Ectodermal cell (in vitro differentiated cells): ENCODE measurements around the gene PLAC1. TPM values are rescaled to one million over a fixed set of nuclear protein-coding genes. Genes with fewer than 3 reads are reported as not detected.

Experiments
- H3K27ac ChIP-seq: 2 replicates; pipeline ENCODE4 v1.7.0; 2013; ENCODE audit warnings: mild to moderate bottlenecking, low read depth, low read length; ENCODE audit not compliant: insufficient read depth, poor library complexity, severe bottlenecking
- H3K27me3 ChIP-seq: 2 replicates; pipeline ENCODE4 v1.7.0; 2013; ENCODE audit warnings: mild to moderate bottlenecking, low read length; ENCODE audit not compliant: insufficient read depth, control insufficient read depth, poor library complexity, severe bottlenecking
- H3K36me3 ChIP-seq: one replicate; pipeline ENCODE4 v1.7.0; 2013; ENCODE audit warnings: low read length; ENCODE audit not compliant: control insufficient read depth, insufficient read depth
- H3K4me1 ChIP-seq: one replicate; pipeline ENCODE4 v1.7.0; 2013; ENCODE audit warnings: low read length; ENCODE audit not compliant: control insufficient read depth, insufficient read depth
- H3K4me3 ChIP-seq: 2 replicates; pipeline ENCODE4 v1.7.0; 2013; ENCODE audit warnings: low read depth, low read length, control low read depth; ENCODE audit not compliant: insufficient read depth
- H3K9me3 ChIP-seq: 2 replicates; pipeline ENCODE4 v1.7.0; 2013; ENCODE audit warnings: mild to moderate bottlenecking, low read length, moderate library complexity; ENCODE audit not compliant: control insufficient read depth
- WGBS, 2 experiments: methylation state at CpG; one replicate each; pipeline ENCODE4 v1.1.7; 2013; ENCODE audit warnings: missing lambda C conversion rate in 2 of 2; 5-methylcytosine and 5-hydroxymethylcytosine counted together
- polyA plus RNA-seq, 4 experiments: library from polyadenylated mRNA; stranded (reverse); fragments of 50-300 nt; gene quantifications; one replicate each; pipeline ENCODE4 v1.2.3, GENCODE V29; 2013

The PLAC1 gene
- 1.9 TPM for polyA plus RNA-seq (2013, experiment 1 of 4)
- 0.41 TPM for polyA plus RNA-seq (2013, experiment 2 of 4)
- polyA plus RNA-seq (2013, experiment 3 of 4): 0.48 TPM
- polyA plus RNA-seq (2013, experiment 4 of 4): 0.97 TPM

- Histone ChIP-seq H3K36me3 (no peaks in the 10 kb centered on the region), H3K27ac (no peak within 1 kb of the TSS), H3K4me1 (no peaks in the 10 kb centered on the region), H3K4me3 (no peak within 1 kb of the TSS), H3K27me3 (no peaks in the 10 kb centered on the region), H3K9me3 (no peaks in the 10 kb centered on the region)
- WGBS, 2 experiments: 87 to 96% methylated on average over 5 of the region's 5 CpGs
Observed at GRCh38 chrX:134658002-134658759, at the start of gene PLAC1. Gene PLAC1, minus strand, starts transcription at chrX:134658471. Its CDS starts 91,789 bp downstream, at chrX:134566682.

- Histone ChIP-seq H3K36me3 (no peaks in the 10 kb centered on the region), H3K27me3 (no peaks in the 10 kb centered on the region), H3K4me1 (no peaks in the 10 kb centered on the region), H3K27ac (no peak overlapping the region), H3K4me3 (no peak overlapping the region), H3K9me3 (no peaks in the 10 kb centered on the region)
- 53 to 69% methylated on average over 3 to 5 of the region's 5 CpGs for WGBS, 2 experiments
Observed at GRCh38 chrX:134706138-134706537, 47.9 kb upstream of the PLAC1 start.

- Histone ChIP-seq H3K4me1 (no peaks in the 10 kb centered on the region), H3K4me3 (no peak overlapping the region), H3K27ac (no peak overlapping the region), H3K36me3 (no peaks in the 10 kb centered on the region), H3K27me3 (no peaks in the 10 kb centered on the region), H3K9me3 (no peaks in the 10 kb centered on the region)
- WGBS, 2 experiments: 91 to 100% methylated on average over 1 of the region's 1 CpG
Observed at GRCh38 chrX:134695999-134696398, 37.7 kb upstream of the PLAC1 start.

- Histone ChIP-seq H3K4me1 (no peaks in the 10 kb centered on the region), H3K36me3 (no peaks in the 10 kb centered on the region), H3K27ac (no peak overlapping the region), H3K9me3 (no peaks in the 10 kb centered on the region), H3K27me3 (no peaks in the 10 kb centered on the region), H3K4me3 (no peak overlapping the region)
- WGBS, 2 experiments: 94 to 97% methylated on average over 4 of the region's 5 CpGs
Observed at GRCh38 chrX:134694333-134695322, 36.4 kb upstream of the PLAC1 start.

GRCh38 chrX:134693644-134694043, 35.4 kb upstream of the PLAC1 start:
- WGBS, 2 experiments: 100% methylated on average over 2 of the region's 2 CpGs

GRCh38 chrX:134692990-134693389, 34.7 kb upstream of the PLAC1 start:
- no peaks in the 10 kb centered on the region for H3K27me3 ChIP-seq
- no peaks in the 10 kb centered on the region for H3K4me1 ChIP-seq
- H3K4me3 ChIP-seq: no peak overlapping the region
- no peaks in the 10 kb centered on the region for H3K36me3 ChIP-seq
- no peak overlapping the region for H3K27ac ChIP-seq
- 80 to 86% methylated on average over 1 of the region's 1 CpG for WGBS, 2 experiments
- no peaks in the 10 kb centered on the region for H3K9me3 ChIP-seq

More at GRCh38 chrX:134693644-134694043, 35.4 kb upstream of the PLAC1 start:
- no peaks in the 10 kb centered on the region for H3K4me1 ChIP-seq
- H3K4me3 ChIP-seq: no peak overlapping the region
- H3K36me3 ChIP-seq: no peaks in the 10 kb centered on the region
- no peaks in the 10 kb centered on the region for H3K9me3 ChIP-seq
- no peak overlapping the region for H3K27ac ChIP-seq
- H3K27me3 ChIP-seq: no peaks in the 10 kb centered on the region

GRCh38 chrX:134692233-134692632, 34.0 kb upstream of the PLAC1 start:
- Histone ChIP-seq H3K4me3 (no peak overlapping the region), H3K27ac (no peak overlapping the region)
- 81 to 89% methylated on average over 1 of the region's 1 CpG for WGBS, 2 experiments

GRCh38 chrX:134691453-134691852, 33.2 kb upstream of the PLAC1 start:
- H3K9me3 ChIP-seq: no peaks in the 10 kb centered on the region
- H3K36me3 ChIP-seq: no peaks in the 10 kb centered on the region
- H3K27me3 ChIP-seq: no peaks in the 10 kb centered on the region
- no peak overlapping the region for H3K27ac ChIP-seq
- 94% methylated on average over 7 of the region's 7 CpGs for WGBS, 2 experiments
- no peak overlapping the region for H3K4me3 ChIP-seq
- H3K4me1 ChIP-seq: no peaks in the 10 kb centered on the region

More at GRCh38 chrX:134692233-134692632, 34.0 kb upstream of the PLAC1 start:
- Histone ChIP-seq H3K27me3 (no peaks in the 10 kb centered on the region), H3K36me3 (no peaks in the 10 kb centered on the region), H3K9me3 (no peaks in the 10 kb centered on the region), H3K4me1 (no peaks in the 10 kb centered on the region)

- Histone ChIP-seq H3K4me1 (no peaks in the 10 kb centered on the region), H3K27ac (no peak overlapping the region), H3K27me3 (no peaks in the 10 kb centered on the region), H3K9me3 (no peaks in the 10 kb centered on the region), H3K36me3 (no peaks in the 10 kb centered on the region), H3K4me3 (no peak overlapping the region)
- 65 to 90% methylated on average over 1 of the region's 1 CpG for WGBS, 2 experiments
Observed at GRCh38 chrX:134688839-134689238, 30.6 kb upstream of the PLAC1 start.
